Uterus (tissue), 2 donors: ENCODE measurements around the gene MRPL36.

ENCODE experiments used
- POLR2A ChIP-seq, 2 donors: fragments of 450-650 bp; IDR thresholded peaks; one replicate each; pipeline ENCODE4 v1.6.1; 2016; ENCODE audit warnings: antibody characterized with exemption in 2 of 2, mild to moderate bottlenecking in 1 of 2, moderate library complexity in 1 of 2
- TF ChIP-seq, protein P1 (sequence below), 4 experiments: fragments of 200-600 bp in 2 of 4; fragments of 450-650 bp in 2 of 4; sonication (generic) in 2 of 4; IDR thresholded peaks; one replicate each; pipeline ENCODE4 v1.5.1; 2016 to 2019; ENCODE audit warnings: antibody characterized with exemption in 4 of 4, mild to moderate bottlenecking in 2 of 4, moderate library complexity in 1 of 4

DNA sequence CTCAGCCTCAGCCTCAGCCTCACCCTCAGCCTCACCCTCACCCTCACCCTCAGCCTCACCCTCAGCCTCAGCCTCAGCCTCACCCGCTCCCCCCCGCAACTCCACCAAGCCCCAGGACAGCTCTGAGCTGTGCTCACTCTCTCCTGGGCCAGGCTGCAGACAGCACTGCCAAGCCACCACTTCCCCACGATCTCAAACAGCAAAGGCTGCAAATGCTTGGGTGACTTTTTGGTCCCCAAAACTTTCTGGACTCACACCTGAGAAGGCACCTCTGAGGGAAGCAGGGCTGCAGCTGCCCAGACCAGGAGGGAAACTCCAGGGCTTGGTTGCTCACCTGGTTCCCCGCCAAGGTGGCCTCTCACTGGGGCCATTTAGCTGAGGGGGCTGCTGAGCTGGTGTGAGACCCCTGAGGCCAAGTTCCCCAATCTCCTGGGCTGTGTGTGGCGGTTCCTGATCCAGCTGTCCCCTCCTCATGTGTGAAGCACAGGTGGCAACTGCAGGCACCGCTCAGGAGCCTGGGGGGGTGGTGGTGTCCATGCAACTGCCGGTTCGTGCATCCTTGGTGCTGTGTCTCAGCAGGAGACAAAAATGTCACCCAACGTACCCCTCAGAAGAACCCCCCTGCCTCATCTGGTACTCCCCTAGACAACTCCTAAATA is 17.8 kb downstream of the MRPL36 start:
- TF ChIP-seq, protein P1, sequence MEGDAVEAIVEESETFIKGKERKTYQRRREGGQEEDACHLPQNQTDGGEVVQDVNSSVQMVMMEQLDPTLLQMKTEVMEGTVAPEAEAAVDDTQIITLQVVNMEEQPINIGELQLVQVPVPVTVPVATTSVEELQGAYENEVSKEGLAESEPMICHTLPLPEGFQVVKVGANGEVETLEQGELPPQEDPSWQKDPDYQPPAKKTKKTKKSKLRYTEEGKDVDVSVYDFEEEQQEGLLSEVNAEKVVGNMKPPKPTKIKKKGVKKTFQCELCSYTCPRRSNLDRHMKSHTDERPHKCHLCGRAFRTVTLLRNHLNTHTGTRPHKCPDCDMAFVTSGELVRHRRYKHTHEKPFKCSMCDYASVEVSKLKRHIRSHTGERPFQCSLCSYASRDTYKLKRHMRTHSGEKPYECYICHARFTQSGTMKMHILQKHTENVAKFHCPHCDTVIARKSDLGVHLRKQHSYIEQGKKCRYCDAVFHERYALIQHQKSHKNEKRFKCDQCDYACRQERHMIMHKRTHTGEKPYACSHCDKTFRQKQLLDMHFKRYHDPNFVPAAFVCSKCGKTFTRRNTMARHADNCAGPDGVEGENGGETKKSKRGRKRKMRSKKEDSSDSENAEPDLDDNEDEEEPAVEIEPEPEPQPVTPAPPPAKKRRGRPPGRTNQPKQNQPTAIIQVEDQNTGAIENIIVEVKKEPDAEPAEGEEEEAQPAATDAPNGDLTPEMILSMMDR (IDR thresholded peaks at IDR 0.05): no peak
- no peak for TF ChIP-seq POLR2A (IDR thresholded peaks at IDR 0.05)
